Progenitor cell of endocrine pancreas (in vitro differentiated cells): Measurements from ENCODE around the gene RAB19. TPM values are rescaled to one million over a fixed set of nuclear protein-coding genes. Genes with fewer than 3 reads are reported as not detected.

Source experiments
- DNase-seq: peaks from one replicate; pipeline ENCODE4 v3.0.0; 2021; ENCODE audit warnings: low spot score; ENCODE audit not compliant: unreplicated experiment
- H3K27ac Mint-ChIP-seq: 2 replicates; pipeline ENCODE4 v1.8.0; 2021; ENCODE audit warnings: mild to moderate bottlenecking, moderate library complexity, mixed read lengths
- H3K27me3 Mint-ChIP-seq: 2 replicates; pipeline ENCODE4 v1.8.0; 2021; ENCODE audit warnings: mixed read lengths
- H3K36me3 Mint-ChIP-seq: 2 replicates; pipeline ENCODE4 v1.8.0; 2022; ENCODE audit warnings: mixed read lengths; ENCODE audit not compliant: insufficient read depth
- H3K4me1 Mint-ChIP-seq: 2 replicates; pipeline ENCODE4 v1.8.0; 2021; ENCODE audit warnings: low read depth, mixed read lengths
- H3K4me3 Mint-ChIP-seq: 2 replicates; pipeline ENCODE4 v1.8.0; 2021; ENCODE audit warnings: low read depth, mild to moderate bottlenecking, moderate library complexity, mixed read lengths
- H3K9me3 Mint-ChIP-seq: 2 replicates; pipeline ENCODE4 v1.8.0; 2021; ENCODE audit warnings: low read depth, mixed read lengths
- CTCF ChIP-seq: fragments of 200-600 bp; sonication (generic); IDR thresholded peaks from one replicate; pipeline ENCODE4 v1.5.0; 2021; ENCODE audit warnings: antibody characterized with exemption, mild to moderate bottlenecking; ENCODE audit not compliant: unreplicated experiment
- total RNA-seq: library from RNA; stranded (reverse); gene quantifications from 2 replicates; pipeline ENCODE4 v1.2.1, GENCODE V29; 2021

The RAB19 gene
- total RNA-seq, 1 donor from 2014 or later, result 14.0 TPM

GRCh38 chr7:140454657-140455015 lies 50.8 kb downstream of the RAB19 start:
- H3K36me3 Mint-ChIP-seq, result peaks cover 43% of the 10 kb centered on the region
- no peak overlapping the region for H3K4me3 Mint-ChIP-seq
- H3K27ac Mint-ChIP-seq, result peak overlapping the region; percentile 79
- peaks cover 18% of the 10 kb centered on the region for H3K4me1 Mint-ChIP-seq
- H3K9me3 Mint-ChIP-seq, result no peaks in the 10 kb centered on the region
- no peak for TF ChIP-seq CTCF
- no peaks in the 10 kb centered on the region for H3K27me3 Mint-ChIP-seq
- DNase-seq, result no peak

GRCh38 chr7:140455743-140456142 lies 51.9 kb downstream of the RAB19 start:
- Mint-ChIP-seq H3K36me3 (peaks cover 45% of the 10 kb centered on the region), H3K27ac (peak overlapping the region; percentile 51), H3K27me3 (no peaks in the 10 kb centered on the region), H3K9me3 (no peaks in the 10 kb centered on the region), H3K4me3 (no peak overlapping the region), H3K4me1 (peaks cover 18% of the 10 kb centered on the region)
- TF ChIP-seq CTCF, result no peak
- DNase-seq, result no peak

GRCh38 chr7:140456551-140457051 lies 52.7 kb downstream of the RAB19 start:
- Mint-ChIP-seq H3K4me3 (no peak overlapping the region), H3K27ac (peak overlapping the region; percentile 37), H3K27me3 (no peaks in the 10 kb centered on the region), H3K4me1 (peaks cover 20% of the 10 kb centered on the region), H3K9me3 (no peaks in the 10 kb centered on the region), H3K36me3 (peaks cover 49% of the 10 kb centered on the region)
- DNase-seq, result no peak
- TF ChIP-seq CTCF, result no peak

- Mint-ChIP-seq H3K36me3 (peaks cover 44% of the 10 kb centered on the region), H3K4me3 (no peak overlapping the region), H3K4me1 (peaks cover 18% of the 10 kb centered on the region), H3K9me3 (no peaks in the 10 kb centered on the region), H3K27ac (peak overlapping the region; percentile 41), H3K27me3 (no peaks in the 10 kb centered on the region)
- no peak for DNase-seq
- no peak for TF ChIP-seq CTCF
Measured at GRCh38 chr7:140458201-140458600, 54.3 kb downstream of the RAB19 start.

GRCh38 chr7:140458916-140459315 lies 55.1 kb downstream of the RAB19 start:
- H3K4me1 Mint-ChIP-seq, result peaks cover 15% of the 10 kb centered on the region
- no peak for DNase-seq
- no peaks in the 10 kb centered on the region for H3K27me3 Mint-ChIP-seq
- TF ChIP-seq CTCF, result no peak
- H3K27ac Mint-ChIP-seq, result peak overlapping the region; percentile 35
- H3K9me3 Mint-ChIP-seq, result no peaks in the 10 kb centered on the region
- peaks cover 41% of the 10 kb centered on the region for H3K36me3 Mint-ChIP-seq
- H3K4me3 Mint-ChIP-seq, result no peak overlapping the region
